Hematopoietic multipotent progenitor cell treated with erythropoietin and hydrocortisone succinate and interleukin-3 and kit ligand, for 17 days (in vitro differentiated cells): Measurements from ENCODE around the gene CRYBA2.

Source experiments
- DNase-seq: peaks from one replicate; pipeline ENCODE4 v3.0.0-alpha.2; 2015; ENCODE audit warnings: low spot score

CRYBA2 gene

DNA sequence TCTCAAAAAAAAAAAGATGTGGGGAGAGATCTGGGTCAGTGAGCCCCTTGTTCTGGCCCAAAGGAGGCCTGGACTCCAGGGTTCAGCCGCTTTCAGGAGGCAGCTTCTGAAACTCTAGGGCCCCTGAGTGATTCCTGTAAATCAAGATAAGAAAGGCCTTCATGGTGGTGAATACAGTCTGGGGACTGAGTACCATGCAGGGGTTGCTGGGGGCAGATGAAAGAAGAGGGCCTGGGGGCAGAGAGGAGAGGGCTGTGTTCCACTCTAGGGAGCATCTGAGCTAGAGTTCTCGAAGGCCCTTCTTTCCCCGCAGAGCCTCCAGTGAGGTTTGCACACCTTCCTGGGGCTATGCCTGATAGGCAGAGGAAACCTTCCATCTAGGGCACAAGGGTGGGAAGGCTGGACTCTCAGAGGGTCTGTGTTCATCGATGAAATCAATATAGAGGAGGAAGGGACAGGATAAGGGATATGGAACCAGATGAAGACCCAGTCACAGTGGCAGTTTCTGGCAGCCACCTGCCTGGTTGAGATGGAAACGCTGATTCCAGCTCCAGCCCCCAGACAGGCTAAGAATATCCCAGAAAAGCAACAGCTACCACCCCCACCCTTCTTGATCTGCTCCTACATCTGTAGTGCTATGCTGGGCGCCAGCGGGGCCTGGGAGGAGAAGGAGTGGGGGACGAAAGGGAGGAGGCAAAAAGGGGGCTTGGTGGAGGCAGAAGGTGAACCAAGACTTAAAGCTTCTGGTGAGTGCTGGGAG, 38.5 kb downstream of the CRYBA2 start:
- no peak for DNase-seq

DNA sequence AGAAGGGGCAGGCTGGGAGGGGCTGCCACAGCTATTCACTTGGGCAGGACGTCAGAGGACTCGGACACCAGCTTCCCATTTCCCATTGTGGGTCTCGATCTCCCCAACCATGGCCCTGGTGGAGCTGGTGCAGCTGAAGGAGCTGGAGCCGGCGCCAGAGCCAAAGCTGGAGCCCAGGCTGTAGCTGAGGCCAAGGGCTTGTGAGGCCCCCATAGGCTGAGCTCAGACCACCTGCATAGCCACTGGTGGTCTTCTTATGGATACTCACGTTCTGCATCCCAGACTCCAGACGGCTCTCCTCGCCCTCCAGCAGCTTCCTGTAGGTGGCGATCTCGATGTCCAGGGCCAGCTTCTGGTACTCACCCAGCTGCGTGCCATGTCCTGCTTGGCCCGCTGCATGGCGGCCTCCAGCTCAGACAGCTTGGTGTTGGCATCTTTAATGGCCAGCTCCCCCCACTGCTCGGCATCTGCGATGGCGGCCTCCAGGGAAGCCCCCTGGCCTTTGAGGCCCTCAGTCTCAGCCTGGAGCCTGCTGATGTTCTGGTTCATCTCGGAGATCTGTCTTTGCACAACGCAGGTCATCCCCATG, 39.8 kb downstream of the CRYBA2 start:
- DNase-seq = no peak

DNA sequence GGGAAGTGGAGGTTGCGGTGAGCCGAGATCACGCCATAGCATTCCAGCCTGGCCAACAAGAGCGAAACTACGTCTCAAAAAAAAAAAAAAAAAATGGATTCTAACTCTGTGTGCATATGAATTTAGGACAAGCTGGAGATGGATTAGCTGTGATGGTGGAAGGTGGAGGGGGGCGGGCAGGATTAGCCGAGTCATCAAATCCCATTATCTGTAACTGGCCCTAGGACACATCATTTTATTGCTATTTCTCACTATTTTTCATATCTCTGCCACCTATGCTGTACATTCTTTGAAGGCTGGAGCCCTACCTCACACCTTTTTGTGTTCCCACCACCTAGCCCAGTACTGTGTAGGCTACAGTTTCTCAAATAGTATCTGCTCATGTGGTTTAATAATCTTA, 41.1 kb downstream of the CRYBA2 start:
- no peak for DNase-seq

DNA sequence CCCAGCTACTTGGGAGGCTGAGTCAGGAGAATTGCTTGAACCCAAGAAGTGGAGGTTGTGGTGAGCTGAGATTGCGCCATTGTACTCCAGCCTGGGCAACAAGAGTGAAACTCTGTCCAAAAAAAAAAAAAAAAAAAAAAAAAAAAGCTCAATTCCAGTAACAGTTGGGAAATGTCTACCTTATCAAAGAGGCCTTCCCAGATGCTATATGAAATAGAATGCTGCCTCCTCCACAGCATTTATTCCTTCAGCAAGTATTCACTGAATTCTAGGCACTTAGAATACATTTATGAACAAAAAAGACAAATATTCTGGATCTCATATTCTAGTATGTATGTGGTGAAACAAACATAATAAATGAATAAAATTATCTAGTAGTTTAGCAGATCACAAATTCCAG, 46.6 kb downstream of the CRYBA2 start:
- no peak for DNase-seq

DNA sequence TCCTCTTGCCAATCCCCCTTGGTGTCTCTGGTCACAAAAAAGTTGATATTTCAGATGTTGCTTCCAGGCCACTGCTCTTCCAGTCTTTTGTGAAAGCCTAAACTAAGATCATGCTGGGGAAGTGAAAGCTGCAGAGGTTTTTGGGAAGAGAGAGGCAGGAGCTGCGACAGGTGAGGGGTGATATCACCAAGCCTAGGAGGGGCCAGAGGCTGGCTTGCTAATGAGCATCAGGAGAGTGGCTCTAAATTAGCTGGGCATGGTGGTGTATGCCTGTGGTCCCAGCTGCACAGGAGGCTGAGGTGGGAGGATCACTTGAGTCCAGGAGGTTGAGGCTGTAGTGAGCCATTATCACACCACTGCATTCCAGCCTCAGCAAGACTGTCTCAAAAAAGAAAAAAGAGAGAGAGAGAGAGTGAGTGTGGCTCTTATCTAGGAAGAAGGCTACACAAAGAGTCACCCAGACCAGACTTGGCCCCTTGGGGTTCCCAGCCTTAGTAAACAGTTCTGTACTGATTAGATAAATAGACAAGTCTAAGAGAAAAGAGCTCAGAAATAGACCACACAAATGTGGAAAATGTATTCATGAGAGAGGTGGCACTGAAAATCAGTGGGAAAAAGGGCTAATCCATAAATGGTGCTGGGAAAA, 48.3 kb downstream of the CRYBA2 start:
- no peak for DNase-seq
